Measurements from ENCODE around the gene MFSD2A. TPM values are rescaled to one million over a fixed set of nuclear protein-coding genes. Genes with fewer than 3 reads are reported as not detected.
A peak's percentile ranks its signal among the peaks of the same experiment; 100 is the strongest.
"Not testable (repeated sequence)": the region's sequence is repeated elsewhere in the genome, so short reads cannot be mapped to it uniquely, and the experiment has no call there.

Gene MFSD2A
- total RNA-seq, 1 experiment from 2014 or later, result 3.9 TPM

DNA sequence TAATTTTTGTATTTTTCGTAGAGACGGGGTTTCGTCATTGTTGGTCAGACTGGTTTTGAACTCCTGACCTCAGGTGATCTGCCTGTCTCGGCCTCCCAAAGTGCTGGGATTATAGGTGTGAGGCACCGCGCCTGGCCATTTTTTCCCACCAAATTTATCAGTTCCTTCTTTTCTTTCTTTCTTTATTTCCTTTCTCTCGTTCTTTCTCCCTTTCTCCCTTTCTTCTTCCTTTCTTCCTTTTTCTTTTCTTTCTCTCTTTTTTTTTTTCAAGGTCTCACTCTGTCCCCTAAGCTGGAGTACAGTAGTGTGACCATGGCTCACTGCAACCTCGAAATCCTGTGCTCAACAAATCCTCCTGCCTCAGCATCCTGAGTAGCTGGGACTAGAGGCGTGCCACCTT lies 26.4 kb downstream of the MFSD2A start:
- no peak overlapping the region for H3K27ac Mint-ChIP-seq (ENCODE audit: unreplicated experiment)
- BruUV-seq (replicated peaks), result no TSS peak

DNA sequence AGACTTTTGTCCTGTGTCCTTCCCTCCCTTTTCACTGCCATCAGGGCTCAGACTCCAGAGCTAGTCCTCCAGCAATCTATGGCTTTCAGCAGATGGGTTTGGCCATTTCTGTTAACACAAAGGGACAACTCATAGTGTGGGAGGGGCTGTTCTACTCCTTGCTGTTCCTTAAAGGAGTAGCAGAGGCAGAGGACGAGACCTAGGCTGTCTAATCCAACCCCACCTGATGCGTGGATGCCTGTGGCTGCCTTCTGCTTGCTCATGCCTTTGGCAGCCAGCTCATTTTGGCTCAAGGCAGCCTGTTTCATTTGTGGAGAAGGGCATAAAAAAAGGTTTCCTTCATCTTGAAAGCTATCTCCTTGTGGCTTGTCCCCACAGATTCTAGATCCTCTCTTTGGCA lies 27.0 kb downstream of the MFSD2A start:
- CTCF ChIA-PET, result interaction anchor here (0.7 to 1.0 kb wide), 3 partner anchors 62 to 692 kb away, joined by 3 to 7 read pairs (median 3); no protein-coding TSS in a partner anchor
- no peaks in the 10 kb centered on the region for H3K9me3 Mint-ChIP-seq (ENCODE audit: low read depth, unreplicated experiment)
- no peak overlapping the region for H3K27ac Mint-ChIP-seq (ENCODE audit: unreplicated experiment)
- H3K36me3 Mint-ChIP-seq (ENCODE audit: insufficient read depth, unreplicated experiment), result no peaks in the 10 kb centered on the region
- H3K27me3 Mint-ChIP-seq (ENCODE audit: unreplicated experiment), result no peaks in the 10 kb centered on the region
- BruUV-seq (replicated peaks), result no TSS peak
- intact Hi-C loops (cut with micrococcal nuclease; ENCODE audit: unreplicated experiment), result no loop called here
- TF ChIP-seq, protein P1, sequence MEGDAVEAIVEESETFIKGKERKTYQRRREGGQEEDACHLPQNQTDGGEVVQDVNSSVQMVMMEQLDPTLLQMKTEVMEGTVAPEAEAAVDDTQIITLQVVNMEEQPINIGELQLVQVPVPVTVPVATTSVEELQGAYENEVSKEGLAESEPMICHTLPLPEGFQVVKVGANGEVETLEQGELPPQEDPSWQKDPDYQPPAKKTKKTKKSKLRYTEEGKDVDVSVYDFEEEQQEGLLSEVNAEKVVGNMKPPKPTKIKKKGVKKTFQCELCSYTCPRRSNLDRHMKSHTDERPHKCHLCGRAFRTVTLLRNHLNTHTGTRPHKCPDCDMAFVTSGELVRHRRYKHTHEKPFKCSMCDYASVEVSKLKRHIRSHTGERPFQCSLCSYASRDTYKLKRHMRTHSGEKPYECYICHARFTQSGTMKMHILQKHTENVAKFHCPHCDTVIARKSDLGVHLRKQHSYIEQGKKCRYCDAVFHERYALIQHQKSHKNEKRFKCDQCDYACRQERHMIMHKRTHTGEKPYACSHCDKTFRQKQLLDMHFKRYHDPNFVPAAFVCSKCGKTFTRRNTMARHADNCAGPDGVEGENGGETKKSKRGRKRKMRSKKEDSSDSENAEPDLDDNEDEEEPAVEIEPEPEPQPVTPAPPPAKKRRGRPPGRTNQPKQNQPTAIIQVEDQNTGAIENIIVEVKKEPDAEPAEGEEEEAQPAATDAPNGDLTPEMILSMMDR (IDR thresholded peaks at IDR 0.05; ENCODE audit: unreplicated experiment), result no peak
- peak; percentile 24 for DNase-seq
- H3K4me3 Mint-ChIP-seq (ENCODE audit: low read depth, unreplicated experiment), result no peak overlapping the region
- peaks cover 19% of the 10 kb centered on the region for H3K4me1 Mint-ChIP-seq (ENCODE audit: low read depth, unreplicated experiment)

More for the DNA sequence above, 26.4 kb downstream of the MFSD2A start:
- intact Hi-C loops (cut with micrococcal nuclease; ENCODE audit: unreplicated experiment), result no loop called here
- no peaks in the 10 kb centered on the region for H3K9me3 Mint-ChIP-seq (ENCODE audit: low read depth, unreplicated experiment)
- H3K4me1 Mint-ChIP-seq (ENCODE audit: low read depth, unreplicated experiment), result peaks cover 19% of the 10 kb centered on the region
- TF ChIP-seq, protein P1 (IDR thresholded peaks at IDR 0.05; ENCODE audit: unreplicated experiment), result no peak
- H3K36me3 Mint-ChIP-seq (ENCODE audit: insufficient read depth, unreplicated experiment), result no peaks in the 10 kb centered on the region
- no peaks in the 10 kb centered on the region for H3K27me3 Mint-ChIP-seq (ENCODE audit: unreplicated experiment)
- DNase-seq, result no peak
- H3K4me3 Mint-ChIP-seq (ENCODE audit: low read depth, unreplicated experiment), result no peak overlapping the region
- CTCF ChIA-PET, result interaction anchor here (0.7 to 1.0 kb wide), 5 partner anchors 13 to 693 kb away, joined by 3 to 7 read pairs (median 3); no protein-coding TSS in a partner anchor

DNA sequence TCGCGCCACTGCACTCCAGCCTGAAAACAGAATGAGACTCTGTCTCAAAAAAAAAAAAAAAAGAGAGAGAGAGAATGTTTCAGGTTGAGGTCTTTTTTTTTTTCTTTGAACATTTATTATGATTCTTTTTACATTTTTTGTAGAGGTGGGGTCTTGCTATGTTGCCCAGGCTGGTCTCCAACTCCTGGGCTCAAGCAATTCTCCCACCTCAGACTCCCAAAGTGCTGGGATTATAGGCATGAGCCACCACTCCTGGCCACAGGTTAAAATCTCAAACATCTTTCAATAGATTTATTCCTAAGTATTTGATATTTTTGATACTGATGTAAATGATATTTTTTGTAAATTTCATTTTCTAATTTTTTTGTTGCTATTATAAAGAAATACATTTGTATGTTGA lies 29.5 kb downstream of the MFSD2A start:
- H3K27ac Mint-ChIP-seq (ENCODE audit: unreplicated experiment); CTCF ChIA-PET; BruUV-seq (replicated peaks); intact Hi-C loops (cut with micrococcal nuclease; ENCODE audit: unreplicated experiment); DNase-seq; H3K4me3 Mint-ChIP-seq (ENCODE audit: low read depth, unreplicated experiment); H3K36me3 Mint-ChIP-seq (ENCODE audit: insufficient read depth, unreplicated experiment); H3K9me3 Mint-ChIP-seq (ENCODE audit: low read depth, unreplicated experiment); H3K27me3 Mint-ChIP-seq (ENCODE audit: unreplicated experiment): not testable (repeated sequence)
- H3K4me1 Mint-ChIP-seq (ENCODE audit: low read depth, unreplicated experiment), result peaks cover 34% of the 10 kb centered on the region

DNA sequence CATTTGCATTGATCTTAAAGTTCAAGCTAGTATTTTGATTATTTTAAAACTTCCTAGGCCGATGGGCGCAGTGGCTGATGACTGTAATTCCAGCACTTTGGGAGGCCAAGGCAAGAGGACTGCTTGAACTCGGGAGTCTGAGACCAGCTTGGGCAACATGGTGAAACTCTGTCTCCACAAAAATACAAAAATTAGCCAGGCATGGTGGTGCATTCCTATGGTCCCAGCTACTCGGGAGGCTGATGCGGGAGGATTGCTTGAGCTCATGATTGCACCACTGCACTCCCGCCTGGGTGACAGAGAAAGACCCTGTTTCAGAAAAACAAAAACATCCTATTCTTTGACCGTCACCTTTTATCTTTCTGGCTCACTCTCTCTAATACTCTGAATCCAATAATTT lies 30.0 kb downstream of the MFSD2A start:
- no peaks in the 10 kb centered on the region for H3K9me3 Mint-ChIP-seq (ENCODE audit: low read depth, unreplicated experiment)
- intact Hi-C loops (cut with micrococcal nuclease; ENCODE audit: unreplicated experiment), result loop anchor here (5.0 kb wide), 1 partner anchor 47 kb away; no protein-coding TSS in a partner anchor

DNA sequence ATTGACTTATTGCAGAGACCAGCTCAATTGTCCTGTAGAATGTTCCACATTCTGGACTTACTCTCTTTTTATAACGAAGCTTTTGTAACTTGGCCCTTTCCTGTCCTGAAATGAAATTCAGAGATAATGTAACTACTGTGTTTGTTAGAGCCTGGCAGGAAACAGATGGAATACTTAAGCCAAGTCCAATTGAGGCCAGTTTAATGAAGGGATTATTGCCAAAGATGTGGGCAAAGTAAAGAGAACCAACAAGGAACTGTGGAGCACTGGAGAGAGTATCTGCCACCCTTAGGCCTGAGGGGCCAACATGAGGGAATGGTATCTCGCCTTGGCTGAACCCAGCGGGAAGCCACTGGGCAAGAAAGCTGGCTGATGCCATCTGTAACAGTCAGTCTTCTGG lies 32.9 kb downstream of the MFSD2A start:
- H3K36me3 Mint-ChIP-seq (ENCODE audit: insufficient read depth, unreplicated experiment), result peaks cover under 1% of the 10 kb centered on the region
- TF ChIP-seq, protein P1 (IDR thresholded peaks at IDR 0.05; ENCODE audit: unreplicated experiment), result no peak
- intact Hi-C loops (cut with micrococcal nuclease; ENCODE audit: unreplicated experiment), result loop anchor here (5.0 kb wide), 1 partner anchor 44 kb away; no protein-coding TSS in a partner anchor
- no peak overlapping the region for H3K27ac Mint-ChIP-seq (ENCODE audit: unreplicated experiment)
- H3K27me3 Mint-ChIP-seq (ENCODE audit: unreplicated experiment), result no peaks in the 10 kb centered on the region
- no peaks in the 10 kb centered on the region for H3K9me3 Mint-ChIP-seq (ENCODE audit: low read depth, unreplicated experiment)
- no peak for DNase-seq
- no TSS peak for BruUV-seq (replicated peaks)
- peaks cover 15% of the 10 kb centered on the region for H3K4me1 Mint-ChIP-seq (ENCODE audit: low read depth, unreplicated experiment)
- H3K4me3 Mint-ChIP-seq (ENCODE audit: low read depth, unreplicated experiment), result no peak overlapping the region
- CTCF ChIA-PET, result no interaction called here

More for the DNA sequence above, 30.0 kb downstream of the MFSD2A start:
- no peaks in the 10 kb centered on the region for H3K27me3 Mint-ChIP-seq (ENCODE audit: unreplicated experiment)
- no peaks in the 10 kb centered on the region for H3K36me3 Mint-ChIP-seq (ENCODE audit: insufficient read depth, unreplicated experiment)
- DNase-seq, result no peak
- no peak overlapping the region for H3K4me3 Mint-ChIP-seq (ENCODE audit: low read depth, unreplicated experiment)
- no peak overlapping the region for H3K27ac Mint-ChIP-seq (ENCODE audit: unreplicated experiment)
- TF ChIP-seq, protein P1 (IDR thresholded peaks at IDR 0.05; ENCODE audit: unreplicated experiment), result no peak
- peaks cover 33% of the 10 kb centered on the region for H3K4me1 Mint-ChIP-seq (ENCODE audit: low read depth, unreplicated experiment)
- no TSS peak for BruUV-seq (replicated peaks)
- CTCF ChIA-PET, result no interaction called here

All from Calu3 (cell line).